ENCODE measurements around the gene PHF10.

PHF10 gene

GRCh38 chr6:169677096-169677495, 47.2 kb downstream of the PHF10 start:
- DNase-seq (ENCODE audit: low spot score), result no peak

DNA sequence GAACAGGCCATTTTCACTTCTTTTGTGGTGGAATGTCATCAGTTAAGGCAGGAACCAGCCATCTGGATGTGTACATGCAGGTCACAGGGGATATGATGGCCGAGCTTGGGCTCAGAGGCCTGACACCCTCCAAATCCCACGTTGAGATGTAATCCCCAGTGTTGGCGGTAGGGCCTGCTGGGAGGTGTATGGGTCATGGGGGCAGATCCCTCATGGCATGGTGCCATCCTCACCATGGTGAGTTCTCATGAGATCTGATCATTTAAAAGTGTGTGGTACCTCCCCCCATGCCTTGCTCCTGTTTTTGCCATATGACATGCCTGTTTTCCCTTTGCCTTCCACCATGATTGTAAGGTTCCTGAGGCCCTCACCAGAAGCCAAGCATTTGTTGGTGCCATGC, 49.3 kb downstream of the PHF10 start:
- DNase-seq (ENCODE audit: low spot score), result no peak

GRCh38 chr6:169671563-169671962, 52.7 kb downstream of the PHF10 start:
- no peak for DNase-seq (ENCODE audit: low spot score)

DNA sequence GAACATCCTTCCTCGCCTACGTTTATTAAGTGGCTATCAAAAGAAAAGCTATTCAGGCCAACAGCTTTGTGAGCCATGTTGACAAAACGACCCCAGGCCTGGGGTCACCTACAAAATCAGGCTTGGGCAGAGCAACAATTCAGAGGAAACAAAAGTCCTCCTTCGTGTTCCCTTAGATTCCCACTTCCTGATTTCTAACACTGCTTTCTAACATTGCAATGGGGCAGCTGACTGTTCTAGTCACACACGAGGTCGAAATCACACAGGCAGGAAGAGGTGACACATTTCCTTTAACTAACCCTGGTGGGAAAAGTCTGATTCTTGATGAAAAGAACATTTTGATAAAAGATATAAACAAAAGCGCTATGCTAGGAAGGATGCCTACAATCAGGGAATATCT, 54.4 kb downstream of the PHF10 start:
- no peak for DNase-seq (ENCODE audit: low spot score)

DNA sequence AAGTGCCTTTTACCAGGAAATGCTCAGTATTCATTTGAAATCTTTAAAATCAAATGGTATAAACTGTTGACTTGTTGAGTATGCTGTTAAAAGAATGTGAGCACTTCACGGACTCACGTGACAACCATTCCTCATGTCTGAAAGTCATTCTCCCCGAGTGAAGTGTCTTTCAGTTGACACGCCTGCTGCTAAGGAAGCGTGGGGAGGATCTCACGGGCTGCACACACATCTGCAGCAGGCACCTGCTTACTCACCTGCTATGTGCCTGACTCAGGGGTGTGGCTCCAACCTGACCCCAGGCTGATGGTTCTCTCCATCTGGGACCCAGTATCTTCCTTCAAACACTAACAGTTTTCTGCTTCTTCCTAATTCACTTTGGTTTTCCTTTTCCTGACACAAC, 55.2 kb downstream of the PHF10 start:
- DNase-seq (ENCODE audit: low spot score), result no peak

DNA sequence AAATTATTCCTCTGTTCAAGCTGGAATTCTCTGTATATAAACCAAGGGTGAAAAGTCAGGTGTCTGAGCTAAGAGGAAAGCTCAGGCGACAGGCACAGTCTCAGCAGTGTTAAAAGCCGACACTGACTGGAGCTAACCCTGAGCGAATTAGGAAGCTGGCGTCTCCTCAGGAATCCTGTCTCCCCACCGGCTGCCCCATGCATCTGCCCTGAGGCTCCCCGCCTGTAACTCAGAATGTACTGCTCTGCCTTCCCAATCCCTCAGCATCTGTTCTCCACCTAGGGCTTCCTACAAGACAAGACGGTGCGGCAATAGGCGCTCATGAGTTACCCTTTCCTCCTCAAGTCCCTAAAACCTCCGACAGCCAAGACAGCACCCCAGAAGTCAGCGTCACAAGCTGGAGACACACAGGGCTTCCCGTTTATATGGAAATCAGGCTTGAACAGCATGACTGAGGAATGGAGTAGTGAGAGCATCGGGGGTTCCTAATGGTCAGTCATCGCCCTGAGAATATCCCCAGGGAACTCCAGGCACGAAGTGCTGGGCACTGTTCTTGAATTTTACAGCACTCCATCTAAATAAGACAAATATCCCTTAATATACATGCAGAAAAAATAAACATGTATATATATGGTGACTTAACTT, 56.0 kb downstream of the PHF10 start:
- DNase-seq (ENCODE audit: low spot score), result no peak

- no peak for DNase-seq (ENCODE audit: low spot score)
Observed at GRCh38 chr6:169667716-169668115, 56.6 kb downstream of the PHF10 start.

DNA sequence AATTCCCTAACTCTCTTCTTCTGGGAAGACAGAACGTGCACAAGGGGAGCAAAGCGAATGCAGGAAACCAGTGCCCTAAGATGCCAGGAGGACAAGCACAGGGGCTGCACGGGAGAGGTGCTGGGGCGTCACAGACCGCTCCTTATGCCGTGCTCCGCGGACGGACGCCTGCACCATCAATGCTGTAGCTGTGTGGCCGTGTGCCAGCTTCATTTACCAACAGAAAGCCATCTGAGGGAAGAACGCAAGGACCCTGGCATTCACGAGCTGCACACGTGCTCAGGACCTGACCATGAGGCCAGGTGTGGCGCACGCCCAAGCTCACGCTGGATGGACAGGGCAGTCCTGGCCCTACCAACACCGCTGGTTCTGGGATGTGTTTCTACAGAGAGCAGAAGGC, 57.9 kb downstream of the PHF10 start:
- no peak for DNase-seq (ENCODE audit: low spot score)

DNA sequence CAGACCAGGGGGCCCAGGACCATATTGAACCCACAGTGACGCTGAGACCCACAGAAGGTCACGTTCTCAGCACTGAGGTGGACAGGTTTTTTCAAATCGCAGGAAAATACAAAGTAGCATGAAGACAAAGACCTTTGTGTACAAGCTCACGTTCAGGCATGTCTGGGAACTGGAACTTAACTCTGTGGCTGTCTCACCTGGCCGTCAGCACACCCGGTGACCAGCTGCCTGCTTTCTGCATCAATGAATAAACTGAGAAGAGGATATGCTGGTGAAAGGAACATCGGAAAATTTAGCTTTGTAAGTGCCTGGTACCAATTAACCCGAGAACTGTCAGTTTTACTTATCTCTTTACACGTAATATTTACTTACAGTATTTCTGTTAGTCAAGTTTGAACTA, 59.0 kb downstream of the PHF10 start:
- no peak for DNase-seq (ENCODE audit: low spot score)

- DNase-seq (ENCODE audit: low spot score), result no peak
Observed at GRCh38 chr6:169664227-169664626, 60.1 kb downstream of the PHF10 start.

DNA sequence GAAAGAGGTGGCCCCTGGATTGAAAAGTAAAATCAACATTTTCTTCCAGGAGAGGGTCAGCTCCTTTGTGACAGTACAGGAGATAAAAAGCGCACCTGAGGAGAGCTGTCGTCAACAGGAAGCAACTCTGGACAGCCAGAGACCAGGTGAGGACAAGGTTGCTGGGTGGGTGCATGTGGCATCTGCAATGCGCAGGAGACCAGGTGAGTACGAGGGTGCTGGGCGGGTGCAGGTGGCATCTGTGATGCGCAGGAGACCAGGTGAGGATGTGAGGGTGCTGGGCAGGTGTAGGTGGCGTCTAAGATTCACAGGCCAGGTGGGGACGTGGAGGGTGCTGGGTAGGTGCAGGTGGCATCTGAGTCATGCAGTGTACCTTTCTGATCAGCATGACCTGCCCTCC, 60.8 kb downstream of the PHF10 start:
- DNase-seq (ENCODE audit: low spot score), result no peak

DNA sequence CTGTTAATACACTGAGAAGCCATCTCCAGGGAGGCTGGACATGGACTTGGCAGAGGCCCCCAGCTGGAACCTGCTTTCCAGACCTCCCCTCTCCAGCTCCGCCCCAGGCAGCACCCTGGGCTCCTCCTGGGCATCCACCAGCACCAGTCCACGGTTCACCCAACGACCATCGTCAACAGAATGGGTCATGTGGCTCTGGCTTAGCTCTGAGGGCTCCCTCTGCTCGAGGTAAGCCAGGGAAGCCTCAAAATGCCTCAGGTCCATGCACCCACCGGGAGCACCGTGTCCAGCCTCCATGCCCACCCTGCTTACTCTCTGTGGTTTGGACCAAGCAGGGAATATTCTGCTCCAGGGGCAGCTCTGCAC, 62.9 kb downstream of the PHF10 start:
- DNase-seq (ENCODE audit: low spot score), result no peak

DNA sequence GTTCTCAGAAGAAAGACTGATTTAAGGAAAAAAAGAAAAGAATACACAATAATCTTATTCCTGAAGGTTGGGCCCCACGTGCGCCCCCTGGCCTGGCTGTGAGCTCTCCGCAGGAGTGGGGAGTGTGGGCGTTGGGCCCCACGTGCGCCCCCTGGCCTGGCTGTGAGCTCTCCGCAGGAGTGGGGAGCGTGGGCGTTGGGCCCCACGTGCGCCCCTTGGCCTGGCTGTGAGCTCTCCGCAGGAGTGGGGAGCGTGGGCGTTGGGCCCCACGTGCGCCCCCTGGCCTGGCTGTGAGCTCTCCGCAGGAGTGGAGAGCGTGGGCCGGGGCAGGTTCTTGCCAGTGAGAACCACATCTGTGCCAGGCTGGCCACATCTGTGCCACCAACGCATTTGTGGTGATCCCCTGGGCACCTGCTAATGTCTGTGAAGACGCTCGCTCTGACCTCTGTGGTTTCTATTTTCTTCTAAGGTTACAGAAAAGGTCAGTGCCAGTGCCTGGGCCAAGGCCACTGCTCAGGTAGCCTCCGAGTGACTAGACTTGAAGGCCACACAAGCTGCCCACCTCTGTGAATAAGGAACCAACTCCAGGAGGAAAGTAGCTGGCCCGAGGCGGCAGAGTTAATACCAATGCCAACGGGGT, 63.4 kb downstream of the PHF10 start:
- no peak for DNase-seq (ENCODE audit: low spot score)

DNA sequence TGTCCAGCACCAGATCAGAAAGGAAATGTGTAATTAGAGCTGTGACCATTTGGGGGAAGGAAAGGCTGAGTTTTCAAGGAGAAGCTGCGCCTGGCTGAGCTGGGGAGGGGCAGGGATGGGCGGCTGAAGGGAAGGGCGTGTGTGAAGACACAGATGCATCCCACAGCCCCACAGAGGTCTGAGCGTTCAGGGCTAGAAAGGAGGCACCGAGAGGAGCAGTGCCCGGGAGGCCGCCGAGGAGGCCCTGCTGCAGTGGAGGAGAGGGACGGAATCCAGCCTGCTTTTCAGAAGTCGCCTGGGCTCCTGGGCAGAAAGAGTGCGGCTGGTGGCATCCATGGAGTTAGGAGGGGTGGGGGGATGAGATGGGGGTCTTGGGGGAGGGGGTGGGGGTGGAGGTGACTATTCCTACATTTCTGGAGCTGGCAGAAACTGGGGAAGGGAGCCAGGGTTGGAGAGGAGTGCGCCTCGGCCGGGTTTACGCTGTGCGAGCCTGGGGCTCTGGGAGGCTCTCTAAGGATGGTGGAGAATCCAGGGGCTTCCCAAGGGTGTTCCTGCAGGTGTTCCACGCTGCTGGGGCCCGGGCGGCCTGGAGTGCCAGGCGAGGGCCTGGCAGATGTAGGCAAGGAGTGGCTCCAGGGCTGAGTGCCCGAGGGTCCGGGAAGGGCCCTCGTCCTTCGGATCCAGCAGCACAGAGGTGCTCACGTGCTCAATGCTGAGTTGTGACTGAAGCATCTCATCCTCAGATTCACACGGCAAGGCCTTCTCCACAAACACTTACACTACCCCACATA, 64.3 kb downstream of the PHF10 start:
- DNase-seq (ENCODE audit: low spot score), result no peak

GRCh38 chr6:169657284-169657610, 67.1 kb downstream of the PHF10 start:
- no peak for DNase-seq (ENCODE audit: low spot score)

DNA sequence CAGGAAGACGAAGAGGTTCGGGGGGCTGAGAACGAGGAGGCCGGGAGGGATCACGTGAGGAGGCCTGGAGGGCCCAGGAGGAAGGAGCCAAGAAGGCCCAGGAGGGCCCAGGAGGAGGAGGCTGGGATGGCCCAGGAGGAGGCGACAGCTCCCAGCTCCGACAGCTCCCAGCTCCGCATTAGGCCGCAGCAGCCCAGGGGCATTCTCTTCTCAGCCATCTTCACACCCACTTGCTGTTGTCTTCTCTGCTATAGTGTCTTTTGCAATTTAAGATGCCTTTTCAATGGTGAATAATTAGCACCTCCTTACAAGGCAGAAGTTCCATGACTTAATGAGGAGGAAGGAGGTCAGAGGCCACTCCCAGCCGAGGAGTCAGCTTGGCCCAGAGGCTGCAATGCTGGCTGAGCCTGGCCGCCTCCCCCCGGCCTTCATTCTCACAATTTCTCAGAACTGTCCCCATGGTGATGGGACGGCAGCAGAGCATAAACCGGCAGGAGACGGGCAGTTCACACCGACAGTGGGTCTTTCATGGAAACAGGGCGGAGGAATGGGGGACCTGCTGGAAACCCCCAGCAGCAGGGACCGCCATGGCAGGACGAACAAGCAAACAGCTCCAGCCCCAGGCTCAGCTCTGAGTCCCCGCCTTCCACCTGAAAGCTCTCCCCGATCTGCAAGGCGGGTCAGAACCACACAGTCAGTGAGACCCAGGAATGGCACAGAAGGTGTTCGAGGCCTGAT, 67.6 kb downstream of the PHF10 start:
- no peak for DNase-seq (ENCODE audit: low spot score)

GRCh38 chr6:169654598-169655391, 69.5 kb downstream of the PHF10 start:
- DNase-seq (ENCODE audit: low spot score), result no peak
